ENCODE data around the gene USP44.
"Not testable (repeated sequence)": the region's sequence is repeated elsewhere in the genome, so short reads cannot be mapped to it uniquely, and the experiment has no call there.

USP44 gene

DNA sequence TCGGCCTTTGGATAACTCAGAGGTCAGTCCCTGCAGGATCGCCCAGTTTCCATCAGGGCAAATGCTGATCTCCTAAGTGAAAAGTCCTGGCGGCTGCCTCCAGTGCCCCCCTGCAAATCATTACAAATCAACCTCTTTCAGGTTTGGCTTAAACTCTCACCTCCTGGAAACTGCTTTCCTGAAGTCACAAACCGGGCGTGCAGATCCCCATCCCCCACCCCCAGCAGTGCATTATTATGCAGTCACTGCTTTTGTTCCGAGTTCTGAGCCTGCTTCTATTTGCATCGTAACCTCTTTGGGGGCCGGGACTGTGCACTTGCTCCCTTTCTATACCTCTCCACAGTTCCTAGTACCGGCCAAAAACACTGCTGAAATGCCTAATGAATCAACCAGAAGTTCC is at the start of gene USP44:
USP44 (minus strand) TSS at position 172 of the 400 bp plus-strand sequence. CDS start 17,220 bp downstream, outside the sequence.
- DNase-seq, result no peak

DNA sequence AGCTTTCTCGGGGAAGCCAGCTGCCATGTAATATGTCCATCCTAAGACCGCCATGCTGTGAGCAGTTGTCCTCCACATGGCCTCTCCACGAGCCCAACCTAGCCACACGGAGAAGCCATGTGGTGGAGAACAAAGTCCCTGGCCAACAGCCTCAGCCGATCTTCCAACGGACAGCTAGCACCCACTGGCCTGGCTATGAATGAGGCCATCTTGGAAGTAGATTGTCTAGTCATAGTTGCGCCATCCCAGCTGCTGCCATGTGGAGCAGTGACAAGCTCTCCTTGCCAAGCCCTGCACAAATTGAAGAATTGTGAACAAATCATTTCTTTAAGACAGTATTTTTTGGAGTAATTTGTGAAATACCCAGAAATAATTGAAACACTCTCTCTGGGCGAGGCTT is 49.3 kb upstream of the USP44 start:
- DNase-seq, result no peak

DNA sequence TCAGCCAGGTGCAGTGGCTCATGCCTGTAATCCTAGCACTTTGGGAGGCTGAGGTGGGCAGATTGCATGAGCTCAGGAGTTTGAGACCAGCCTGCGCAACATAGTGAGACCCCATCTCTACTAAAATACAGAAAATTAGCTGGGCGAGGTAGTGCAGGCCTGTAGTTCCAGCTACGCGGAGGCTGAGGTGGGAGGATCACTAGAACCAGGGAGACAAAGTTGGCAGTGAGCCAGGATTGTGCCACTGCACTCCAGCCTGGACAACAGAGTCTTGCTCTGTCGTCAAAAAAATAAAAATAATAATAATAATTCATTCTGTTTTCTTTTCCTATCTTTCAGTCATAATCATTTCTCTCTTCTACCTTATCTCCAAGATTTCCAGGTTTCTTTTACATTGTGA is 48.6 kb upstream of the USP44 start:
- no peak for DNase-seq

DNA sequence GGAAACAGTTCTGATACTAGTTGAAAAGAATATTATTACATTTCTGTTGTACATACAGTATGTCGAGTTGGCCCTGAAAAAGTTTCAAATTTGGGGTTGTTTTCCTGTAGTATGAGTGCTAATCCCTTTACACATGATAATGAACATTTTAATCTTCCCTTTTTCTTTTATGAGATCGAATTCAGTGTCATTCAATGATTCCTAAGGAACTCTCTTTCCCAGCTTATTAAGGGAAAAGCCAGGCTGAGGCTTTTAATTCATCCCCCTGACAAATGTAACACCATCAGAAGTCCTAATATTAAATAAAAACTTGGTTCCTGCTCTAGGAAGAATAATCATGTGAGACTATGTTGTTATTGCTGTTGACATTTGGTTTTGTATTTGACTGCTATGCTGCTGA is 42.9 kb upstream of the USP44 start:
- no peak for DNase-seq

DNA sequence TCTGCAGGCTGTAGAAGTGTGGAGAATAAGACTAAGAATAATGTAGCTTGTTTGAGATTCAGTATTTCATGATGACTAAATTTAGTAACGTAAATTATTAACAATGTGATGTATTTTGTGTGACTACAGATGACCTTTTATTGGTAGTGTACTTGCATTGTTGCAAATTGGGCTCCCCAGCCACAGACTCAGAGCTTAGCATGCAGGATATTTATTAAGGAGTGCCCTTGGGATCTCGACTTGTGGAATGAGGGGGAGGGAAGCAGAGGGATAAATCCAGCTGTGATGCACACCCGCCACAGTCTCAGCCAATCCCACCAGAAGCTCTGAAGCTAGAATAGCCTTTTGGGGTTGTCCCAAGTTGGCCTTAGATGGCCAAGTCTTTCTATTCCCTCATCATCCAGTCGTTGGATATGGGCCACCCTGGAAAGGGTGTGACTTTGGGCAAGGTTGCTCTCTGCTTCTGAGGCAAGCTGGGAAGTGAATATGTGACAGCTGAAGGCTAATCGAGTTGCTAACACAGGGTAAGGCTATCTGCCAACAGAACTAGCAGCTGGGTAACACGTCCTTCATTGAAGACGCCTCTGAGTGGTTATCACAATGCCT is 42.1 kb upstream of the USP44 start:
- DNase-seq, result no peak

DNA sequence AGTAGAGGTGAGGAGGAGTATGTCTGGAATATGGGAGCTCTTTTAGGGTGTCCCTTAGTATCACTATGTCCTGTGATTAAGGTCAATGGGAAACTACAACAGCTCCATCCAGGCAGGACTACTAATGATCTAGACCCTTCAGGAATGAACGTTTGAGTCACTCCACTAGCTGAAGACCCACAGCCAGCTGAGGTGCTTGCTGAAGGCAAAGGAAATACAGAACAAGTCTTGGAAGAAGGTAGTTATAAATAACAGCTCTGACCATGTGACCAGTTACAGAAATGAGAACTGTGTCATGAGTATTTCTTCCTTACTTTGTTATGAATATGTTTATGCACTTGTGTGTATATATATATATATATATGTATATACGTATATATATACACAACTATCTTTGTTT is 40.5 kb upstream of the USP44 start:
- DNase-seq, result no peak

DNA sequence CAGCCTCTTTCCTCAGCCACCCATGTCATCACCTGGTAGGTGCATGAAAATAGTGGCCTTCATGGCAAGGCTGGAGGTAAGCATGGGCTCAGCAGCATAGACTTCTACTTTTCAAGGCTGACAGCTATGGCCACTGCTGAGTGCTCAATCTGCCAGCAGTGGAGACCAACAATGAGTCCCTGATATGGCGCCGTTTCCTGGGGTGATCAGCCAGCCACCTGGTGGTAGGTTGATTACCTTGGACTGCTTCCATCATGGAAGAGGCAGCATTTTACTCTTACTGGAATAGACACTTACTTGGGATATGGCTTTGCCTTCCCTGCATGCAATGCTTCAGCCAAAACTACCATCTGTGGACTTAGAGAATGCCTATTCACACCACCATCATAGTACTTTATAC is 39.5 kb upstream of the USP44 start:
- no peak for DNase-seq

DNA sequence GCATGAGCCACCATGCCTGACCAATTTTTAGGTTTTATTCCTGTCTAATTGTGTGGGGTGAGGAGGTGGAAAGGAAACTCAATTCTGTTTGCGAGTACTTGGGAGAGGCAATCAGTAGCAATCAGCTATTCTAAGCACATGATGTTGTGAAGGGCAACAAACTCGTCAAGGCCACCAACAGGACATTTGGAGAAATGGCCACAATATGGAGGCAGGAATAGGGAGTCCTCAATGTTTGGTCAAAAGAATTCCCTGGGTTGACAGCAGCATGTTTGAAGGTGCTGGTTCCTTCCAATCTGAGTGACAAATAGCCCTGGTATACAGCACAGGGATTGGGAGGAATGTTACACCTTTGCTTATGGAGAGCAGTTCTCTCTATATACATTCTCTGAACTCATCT is 32.7 kb upstream of the USP44 start:
- no peak for DNase-seq

DNA sequence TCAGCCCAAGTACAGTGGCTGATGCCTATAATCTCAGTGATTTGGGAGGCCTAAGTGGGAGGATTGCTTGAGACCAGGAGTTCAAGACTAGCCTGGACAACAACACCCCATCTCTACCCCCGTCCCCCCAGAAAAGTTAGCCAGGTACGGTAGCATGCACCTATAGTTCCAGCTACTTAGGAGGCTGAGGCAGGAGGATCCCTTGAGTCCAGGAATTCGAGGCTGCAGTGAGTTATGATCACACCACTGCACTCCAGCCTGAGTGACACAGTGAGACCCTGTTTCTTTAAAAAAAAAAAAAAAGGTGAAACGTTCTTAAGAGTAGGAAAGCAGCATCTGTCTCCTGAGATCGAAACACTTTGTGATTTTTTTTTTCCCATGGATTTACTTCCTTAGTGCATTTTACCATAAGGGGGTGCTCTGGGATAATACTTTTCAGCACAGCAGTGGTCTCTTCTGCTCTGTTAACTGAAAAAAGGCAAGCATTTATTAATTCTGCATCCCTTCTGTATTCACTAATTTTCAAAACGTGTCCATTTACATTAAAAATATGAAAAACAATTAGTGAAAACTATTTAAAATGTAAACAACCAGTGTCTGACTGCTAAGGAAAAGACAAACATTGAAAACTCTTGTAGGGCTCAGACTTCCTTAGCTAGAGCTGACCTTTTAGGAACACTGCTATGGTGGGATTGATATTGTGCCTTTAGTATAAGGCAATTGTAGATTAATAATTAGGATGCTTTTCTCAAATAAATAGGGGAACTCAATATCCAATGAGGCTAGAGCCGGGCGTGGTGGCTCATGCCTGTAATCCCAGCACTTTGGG is 31.2 kb upstream of the USP44 start:
- DNase-seq, result no peak

DNA sequence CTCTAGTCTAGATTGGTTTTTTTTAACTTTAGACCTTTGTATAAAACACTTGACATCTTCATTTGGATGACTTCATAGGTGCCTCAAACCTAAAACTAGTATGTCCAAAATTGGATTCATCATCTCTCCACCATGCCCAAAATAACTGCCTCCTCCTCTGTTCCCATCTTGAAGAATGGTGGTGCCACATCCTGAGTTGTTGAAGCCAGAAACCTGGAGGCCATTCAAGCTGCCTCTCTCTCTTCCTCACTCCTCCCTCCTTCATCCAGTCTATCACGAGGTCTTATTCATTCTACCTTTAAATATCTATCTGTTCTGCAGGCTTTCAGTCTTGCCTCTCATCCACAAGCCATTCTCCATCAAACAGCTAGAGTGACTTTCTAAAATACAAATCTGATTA is 26.5 kb upstream of the USP44 start:
- DNase-seq, result no peak

DNA sequence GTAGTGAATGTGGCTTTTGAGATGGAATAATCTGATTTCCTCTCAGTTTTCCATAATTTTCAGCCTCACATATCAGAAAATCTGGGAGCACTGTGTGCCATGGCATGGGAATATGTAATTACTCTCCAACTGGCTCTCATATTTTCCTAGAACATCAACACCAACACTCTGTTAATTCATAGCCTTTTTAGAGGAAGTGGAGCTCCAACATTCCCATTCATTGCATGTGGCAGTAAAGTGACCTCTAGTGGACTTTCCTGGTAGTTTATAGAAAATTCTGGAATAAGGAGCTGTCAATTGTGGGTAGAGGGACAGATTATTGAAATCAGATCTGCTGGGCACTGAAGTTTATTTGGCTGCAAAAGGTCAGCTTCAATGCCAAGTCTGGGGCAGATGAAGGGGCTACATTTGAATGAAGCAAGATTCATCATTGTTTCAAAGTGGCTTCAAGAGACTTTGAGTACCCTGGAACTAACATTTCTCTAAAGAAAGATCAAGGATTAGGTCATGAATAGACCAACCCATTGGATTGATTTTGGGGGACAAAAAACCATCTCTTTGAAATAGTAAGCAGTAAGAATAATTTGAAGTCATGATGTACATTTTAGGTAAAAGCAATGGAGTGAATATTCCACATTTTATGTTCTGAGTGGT is 23.6 kb upstream of the USP44 start:
- peak in 3 of 14 donors; percentile 0 to 33 (median 6) for DNase-seq

DNA sequence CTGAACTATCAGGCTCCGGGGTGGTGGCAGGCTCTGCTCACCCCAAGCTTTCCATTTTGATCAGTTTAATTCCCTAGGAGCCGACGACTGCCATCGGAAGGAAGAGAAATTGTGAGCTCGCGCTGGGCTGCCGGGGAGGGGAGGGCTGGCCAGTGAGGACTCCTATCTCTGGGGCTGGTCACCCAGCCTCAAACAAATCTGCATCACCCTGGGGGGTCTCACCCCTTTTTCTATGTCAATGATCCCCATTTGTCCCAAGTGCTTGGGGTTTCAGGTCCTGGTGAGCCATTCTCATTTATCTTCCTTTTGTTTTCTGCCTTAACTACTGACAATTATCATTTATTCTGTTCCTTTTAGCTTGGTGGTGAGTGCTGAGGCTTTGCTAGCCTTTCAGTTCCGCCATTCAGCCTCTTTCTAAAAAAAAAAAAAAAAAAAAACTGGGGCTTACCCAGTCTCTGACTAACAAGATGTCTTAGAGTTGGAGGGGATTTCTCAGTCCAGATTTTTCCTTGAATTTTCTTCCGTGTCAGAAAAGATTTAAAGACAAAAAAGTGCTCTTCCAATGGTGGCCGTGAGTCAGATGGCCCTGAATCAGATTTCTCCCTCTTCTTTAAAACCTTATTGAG is 22.8 kb upstream of the USP44 start:
- DNase-seq, result peak in 2 of 14 donors; percentile 4

DNA sequence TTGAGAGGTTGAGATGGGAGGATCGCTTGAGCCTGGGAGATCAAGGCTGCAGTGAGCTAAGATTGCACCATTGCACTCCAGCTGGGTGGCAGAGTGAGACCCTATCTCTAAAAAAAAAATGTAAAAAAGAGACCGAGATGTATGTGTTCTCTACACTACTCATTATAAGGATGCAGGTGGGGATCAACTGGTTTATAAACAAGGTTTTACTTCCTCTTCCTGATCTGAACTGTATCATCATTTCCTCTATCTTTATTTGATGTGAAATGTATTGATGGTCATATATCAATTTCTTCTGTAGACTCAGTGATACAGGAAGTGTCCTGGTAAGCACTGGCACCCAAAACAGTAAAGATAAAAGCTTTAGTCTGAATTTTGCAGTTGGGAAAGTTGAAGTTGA is 20.1 kb upstream of the USP44 start:
- no peak for DNase-seq

DNA sequence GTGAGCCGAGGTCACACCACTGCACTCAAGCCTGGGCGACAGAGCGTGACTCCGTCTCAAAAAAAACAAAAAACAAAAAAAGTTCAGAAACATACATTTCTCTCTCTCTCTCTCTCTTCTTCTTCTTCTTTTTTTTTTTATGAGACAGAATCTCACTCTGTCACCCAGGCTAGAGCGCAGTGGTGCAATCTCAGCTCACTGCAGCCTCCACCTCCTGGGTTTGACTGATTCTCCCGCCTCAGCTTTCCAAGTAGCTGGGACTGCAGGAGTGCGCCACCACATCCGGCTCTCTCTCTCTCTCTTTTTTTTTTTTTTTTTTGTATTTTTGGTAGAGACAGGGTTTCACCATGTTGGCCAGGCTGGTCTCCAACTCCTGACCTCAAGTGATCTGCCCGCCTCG is 16.8 kb upstream of the USP44 start:
- not testable (repeated sequence) for DNase-seq

DNA sequence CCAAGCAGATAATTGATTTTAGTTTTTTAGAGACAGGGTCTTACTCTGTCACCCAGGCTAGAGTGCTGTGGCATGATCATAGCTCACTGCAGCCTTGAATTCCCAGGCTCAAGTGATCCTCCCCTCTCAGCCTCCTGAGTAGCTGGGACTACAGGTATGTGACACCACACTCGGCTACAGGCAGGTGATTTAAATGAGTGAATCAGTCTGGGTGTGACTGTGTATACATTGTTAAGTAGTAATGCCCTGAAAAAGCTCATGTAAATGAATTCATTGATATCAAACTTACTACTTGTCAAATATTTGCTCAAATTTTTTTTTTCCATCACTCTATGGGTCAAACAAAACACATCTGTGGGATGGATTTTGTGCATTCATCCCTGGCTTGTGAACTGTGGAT is 6.3 kb upstream of the USP44 start:
- DNase-seq, result no peak

DNA sequence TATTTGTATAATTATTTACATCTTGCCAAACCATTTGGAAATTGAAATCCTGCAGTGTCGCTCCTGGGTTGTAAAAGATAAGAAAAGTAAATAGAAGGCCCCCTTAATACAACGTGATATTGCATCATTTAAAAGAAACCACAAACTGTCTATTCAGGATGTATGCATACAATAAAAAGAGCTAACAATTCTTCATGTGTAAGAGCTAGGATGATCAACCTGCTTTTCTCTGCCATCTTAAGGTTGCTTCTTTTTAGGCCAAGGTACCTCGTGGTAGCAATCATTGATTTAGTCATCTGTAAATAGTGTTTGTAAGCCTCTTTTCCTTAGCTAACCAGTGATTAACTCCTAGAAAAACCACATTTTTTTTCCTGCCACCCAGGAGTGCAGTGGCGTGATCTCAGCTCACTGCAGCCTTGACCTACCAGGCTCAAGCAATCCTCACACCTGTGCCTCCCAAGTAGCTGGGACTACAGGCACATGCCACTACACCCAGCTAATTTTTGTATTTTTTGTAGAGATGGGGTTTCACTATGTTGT is 3.3 kb upstream of the USP44 start:
- DNase-seq, result no peak

DNA sequence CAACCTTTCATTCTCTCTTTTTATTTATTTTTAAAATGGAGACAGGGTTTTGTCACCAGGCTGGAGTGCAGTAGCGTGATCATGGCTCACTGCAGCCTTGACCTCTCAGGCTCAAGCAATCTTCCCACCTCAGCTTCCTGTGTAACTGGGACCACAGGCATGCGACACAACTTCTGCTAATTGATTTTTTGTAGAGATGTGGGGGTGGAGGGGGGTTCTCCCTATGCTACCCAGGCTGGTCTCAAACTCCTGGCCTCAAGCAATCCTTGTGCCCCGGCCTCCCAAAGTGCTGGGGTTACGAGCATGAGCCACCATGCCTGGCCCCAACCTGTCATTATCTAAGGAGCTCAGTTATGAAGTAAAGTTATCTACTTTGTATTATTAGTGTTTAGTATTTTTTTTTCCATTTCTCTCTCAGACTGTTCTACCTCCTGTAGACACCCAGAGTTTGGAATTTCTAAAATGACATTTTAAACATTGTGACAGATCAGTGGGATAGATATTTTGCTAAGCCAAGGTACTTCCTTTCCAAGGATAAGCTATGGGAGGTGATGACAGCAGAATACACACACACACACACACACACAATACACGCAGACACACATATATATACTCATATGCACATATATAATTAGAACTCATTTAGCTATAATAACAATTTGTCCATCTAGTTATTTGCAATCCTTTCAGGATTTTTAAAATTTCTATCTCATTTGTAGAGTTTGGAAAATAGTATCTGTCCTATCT is 2.1 kb upstream of the USP44 start:
- DNase-seq, result no peak

DNA sequence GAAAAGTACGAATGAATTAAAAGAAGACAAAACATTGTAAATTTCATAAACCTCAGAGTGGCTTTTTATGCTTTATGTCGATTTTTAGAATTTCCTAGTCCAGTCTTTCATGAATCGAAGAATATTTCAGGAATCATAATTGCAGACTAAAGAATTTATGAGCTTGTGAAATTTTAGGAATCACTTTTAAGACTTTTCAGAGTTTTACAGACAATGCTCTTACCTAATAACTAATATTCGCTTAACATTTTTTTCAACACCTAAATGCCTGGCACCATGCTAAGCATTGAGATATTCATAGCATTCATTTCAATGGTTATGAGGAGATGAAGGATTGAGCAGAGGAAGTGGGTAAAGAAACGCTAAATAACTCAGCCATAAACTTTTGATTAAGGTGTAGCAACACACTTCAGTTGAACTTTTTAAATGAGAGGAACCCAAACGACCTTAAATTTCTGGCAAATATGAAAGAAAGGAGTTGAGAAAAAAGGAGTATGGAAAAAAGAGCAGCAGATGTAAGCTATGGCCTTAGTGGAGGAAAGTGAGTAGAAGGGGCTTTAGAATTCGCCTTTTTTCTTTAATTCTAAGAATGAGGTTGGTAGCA is 739 bp upstream of the USP44 start:
- DNase-seq, result no peak

DNA sequence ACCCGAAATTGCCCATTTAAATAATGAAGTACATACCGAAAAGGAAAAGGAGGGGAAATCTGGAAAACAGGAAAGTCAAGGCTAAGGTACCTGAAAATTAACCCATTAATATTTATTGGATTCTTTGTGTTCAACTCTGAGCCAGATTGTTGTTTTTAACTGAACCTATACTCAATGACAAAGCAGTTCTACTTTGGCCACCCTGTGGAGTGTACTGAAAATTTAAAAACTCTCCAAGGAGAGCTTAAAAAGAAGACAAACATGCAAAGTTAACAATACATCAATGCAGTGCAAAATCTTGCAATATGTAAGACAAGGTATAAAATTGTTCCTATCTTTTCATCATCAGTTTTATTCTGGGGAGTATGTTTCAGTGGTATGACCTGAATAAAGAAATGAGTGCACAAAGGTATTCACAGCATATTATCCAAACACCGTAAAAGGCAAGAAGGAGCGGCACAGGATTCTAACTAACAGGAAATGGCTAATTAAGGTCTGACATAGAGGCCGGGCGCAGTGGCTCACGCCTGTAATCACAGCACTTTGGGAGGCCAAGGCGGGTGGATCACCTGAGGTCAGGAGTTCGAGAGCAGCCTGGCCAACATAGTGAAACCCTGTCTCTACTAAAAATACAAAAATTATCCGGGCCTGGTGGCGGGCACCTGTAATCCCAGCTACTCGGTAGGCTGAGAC is 1.7 kb downstream of the USP44 start:
- DNase-seq, result no peak

DNA sequence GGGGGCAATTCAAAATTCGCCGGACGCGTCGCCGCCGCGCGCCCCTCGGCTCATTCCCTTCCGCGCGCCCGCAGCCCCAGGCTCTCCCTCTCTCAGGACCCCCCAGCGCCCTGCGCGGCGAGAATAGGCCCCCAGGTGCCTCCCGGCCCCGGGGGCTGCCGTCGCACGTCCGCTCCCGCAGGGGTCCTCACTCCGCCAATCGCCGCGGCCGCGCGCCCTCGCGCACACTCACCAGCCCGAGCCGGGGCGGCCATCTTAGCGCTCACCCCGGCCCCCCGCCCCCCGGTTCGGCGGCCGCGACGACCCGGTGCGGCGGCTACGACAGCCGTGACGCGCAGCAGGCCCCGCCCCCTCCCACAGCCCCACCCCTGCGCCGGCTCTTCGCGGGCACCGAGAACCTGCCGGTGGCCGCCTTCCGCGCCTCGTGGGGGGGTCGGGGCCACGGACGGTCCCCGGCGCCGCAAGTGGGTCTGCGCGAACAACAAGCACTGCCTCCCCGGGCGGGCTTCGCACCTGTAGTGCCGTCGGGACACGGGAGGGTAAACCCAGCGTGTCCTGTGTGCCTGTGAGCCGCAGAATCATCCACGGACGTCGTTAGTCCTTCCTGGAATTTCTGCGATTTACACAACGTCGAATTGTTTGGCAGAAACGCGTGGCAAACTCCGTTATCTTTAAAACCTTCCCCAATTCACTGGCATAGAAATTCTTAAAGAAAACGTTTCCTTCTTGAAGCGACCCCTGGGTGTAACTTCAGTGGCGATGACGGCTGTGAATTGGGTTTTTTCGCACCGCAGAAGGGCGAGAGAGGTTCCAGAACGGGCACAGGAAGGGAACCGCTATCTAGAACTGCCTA is 2.5 kb downstream of the USP44 start:
- peak in 12 of 14 donors; percentile 6 to 62 (median 22) for DNase-seq
